Choroid plexus epithelial cell (primary cell): Measurements from ENCODE around the gene FABP6.

ENCODE experiments used
- DNase-seq: peaks from one replicate; pipeline ENCODE4 v3.0.0-alpha.2; 2010; ENCODE audit warnings: low read depth
- H3K4me3 ChIP-seq: 2 replicates; pipeline ENCODE4 v1.5.1; 2011; ENCODE audit warnings: low read depth, mild to moderate bottlenecking, control low read depth, low read length, moderate library complexity
- TF ChIP-seq, protein P1 (sequence below): conservative IDR thresholded peaks from 2 replicates; pipeline ENCODE4 v1.5.1; 2011; ENCODE audit warnings: low read depth, mild to moderate bottlenecking, control low read depth, inconsistent platforms, low read length, moderate library complexity

The FABP6 gene

GRCh38 chr5:160269017-160269416 is 39.7 kb downstream of the FABP6 start:
- peak; percentile 86 for DNase-seq
- H3K4me3 ChIP-seq = no peak overlapping the region
- TF ChIP-seq, protein P1, sequence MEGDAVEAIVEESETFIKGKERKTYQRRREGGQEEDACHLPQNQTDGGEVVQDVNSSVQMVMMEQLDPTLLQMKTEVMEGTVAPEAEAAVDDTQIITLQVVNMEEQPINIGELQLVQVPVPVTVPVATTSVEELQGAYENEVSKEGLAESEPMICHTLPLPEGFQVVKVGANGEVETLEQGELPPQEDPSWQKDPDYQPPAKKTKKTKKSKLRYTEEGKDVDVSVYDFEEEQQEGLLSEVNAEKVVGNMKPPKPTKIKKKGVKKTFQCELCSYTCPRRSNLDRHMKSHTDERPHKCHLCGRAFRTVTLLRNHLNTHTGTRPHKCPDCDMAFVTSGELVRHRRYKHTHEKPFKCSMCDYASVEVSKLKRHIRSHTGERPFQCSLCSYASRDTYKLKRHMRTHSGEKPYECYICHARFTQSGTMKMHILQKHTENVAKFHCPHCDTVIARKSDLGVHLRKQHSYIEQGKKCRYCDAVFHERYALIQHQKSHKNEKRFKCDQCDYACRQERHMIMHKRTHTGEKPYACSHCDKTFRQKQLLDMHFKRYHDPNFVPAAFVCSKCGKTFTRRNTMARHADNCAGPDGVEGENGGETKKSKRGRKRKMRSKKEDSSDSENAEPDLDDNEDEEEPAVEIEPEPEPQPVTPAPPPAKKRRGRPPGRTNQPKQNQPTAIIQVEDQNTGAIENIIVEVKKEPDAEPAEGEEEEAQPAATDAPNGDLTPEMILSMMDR = no peak

DNA sequence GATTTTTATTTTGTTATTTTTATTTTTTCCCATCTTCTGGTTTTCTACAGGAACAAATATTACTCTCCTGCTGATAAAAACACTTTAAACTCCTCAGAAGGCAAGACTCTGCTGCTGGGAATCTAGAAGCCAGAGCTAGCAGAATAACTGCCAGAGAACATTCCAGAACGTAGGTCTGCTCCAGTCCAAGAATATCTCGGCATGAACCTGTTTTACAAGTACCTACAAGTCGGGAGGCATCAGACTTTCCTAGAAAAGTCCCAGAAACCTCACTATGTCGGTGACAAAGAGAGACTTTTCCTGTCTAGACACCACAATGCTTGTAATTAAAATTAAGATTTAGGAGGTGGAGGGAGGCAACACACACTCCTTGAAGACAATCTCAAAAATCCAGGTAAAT is 41.4 kb downstream of the FABP6 start:
- no peak for DNase-seq
- H3K4me3 ChIP-seq = no peak overlapping the region
- TF ChIP-seq, protein P1 = no peak

GRCh38 chr5:160271396-160271795 is 42.1 kb downstream of the FABP6 start:
- no peak overlapping the region for H3K4me3 ChIP-seq
- TF ChIP-seq, protein P1 = no peak
- no peak for DNase-seq

DNA sequence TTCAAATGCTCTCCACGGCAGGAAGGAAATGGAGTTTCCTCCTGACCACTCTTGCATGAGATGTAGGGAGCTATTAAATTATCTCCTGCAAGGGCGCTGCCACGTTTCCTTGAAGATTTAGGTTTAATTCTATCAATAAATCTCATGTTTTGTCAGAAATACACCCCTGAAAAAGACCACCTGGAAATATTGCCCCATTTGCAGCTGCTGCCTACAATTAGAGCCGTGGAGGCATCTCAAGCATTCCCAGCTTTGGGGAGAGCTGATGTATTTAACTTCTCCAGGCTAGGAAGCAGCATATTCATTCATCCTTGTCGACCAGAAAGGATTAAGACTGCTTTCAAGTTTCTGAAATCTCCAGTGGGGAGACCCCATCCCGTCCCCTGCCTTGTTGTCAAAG is 42.5 kb downstream of the FABP6 start:
- no peak overlapping the region for H3K4me3 ChIP-seq
- TF ChIP-seq, protein P1 = no peak
- no peak for DNase-seq

GRCh38 chr5:160272264-160272663 is 43.0 kb downstream of the FABP6 start:
- no peak overlapping the region for H3K4me3 ChIP-seq
- TF ChIP-seq, protein P1 = no peak
- no peak for DNase-seq

DNA sequence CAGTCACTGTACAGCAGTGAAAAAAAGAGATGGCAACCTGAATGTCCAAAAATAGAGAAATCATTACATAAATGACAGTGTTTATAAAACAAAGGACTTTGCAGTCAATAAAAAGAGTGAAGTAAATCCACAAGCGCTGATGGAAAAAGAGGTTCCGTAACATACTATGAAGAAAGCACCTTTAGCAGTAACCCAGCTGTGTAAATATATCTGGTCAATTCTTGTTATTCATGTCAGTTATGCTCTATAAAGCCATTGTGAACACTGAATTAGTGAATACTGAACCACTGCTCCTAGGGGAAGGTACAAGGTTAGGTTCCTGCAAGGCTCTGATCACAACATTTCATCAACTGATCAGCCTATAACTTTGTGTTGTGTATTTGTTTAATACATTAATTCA is 43.6 kb downstream of the FABP6 start:
- TF ChIP-seq, protein P1 = no peak
- DNase-seq = no peak
- H3K4me3 ChIP-seq = no peak overlapping the region

DNA sequence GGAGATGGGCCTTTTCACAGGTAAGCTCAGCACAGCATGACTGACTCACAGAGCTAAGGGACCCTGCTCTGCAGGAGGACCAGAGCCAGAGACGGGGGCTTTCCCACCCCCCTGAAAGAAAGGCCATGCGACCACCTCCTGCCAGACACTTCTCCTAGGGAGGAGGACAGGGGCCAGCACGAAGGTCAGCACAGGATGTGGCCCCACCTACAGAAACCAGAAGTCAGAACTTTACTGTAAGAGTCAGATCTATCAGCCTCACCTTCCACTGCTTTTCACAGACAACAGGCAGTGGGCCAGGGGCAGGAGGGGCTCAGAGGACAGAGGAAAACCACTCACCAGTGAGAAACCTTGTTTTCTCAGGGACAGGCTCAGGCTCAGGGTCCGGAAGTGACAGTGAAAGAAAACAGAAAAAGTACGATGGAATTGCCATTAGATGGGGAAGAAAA is 45.2 kb downstream of the FABP6 start:
- TF ChIP-seq, protein P1 = no peak
- no peak overlapping the region for H3K4me3 ChIP-seq
- DNase-seq = no peak
